Vagina (tissue), 2 donors: ENCODE measurements around the gene FAM151B. TPM values are rescaled to one million over a fixed set of nuclear protein-coding genes. Genes with fewer than 3 reads are reported as not detected.

Experiments
- DNase-seq, 2 donors: peaks; one replicate each; pipeline ENCODE4 v3.0.0-alpha.2; 2017; ENCODE audit errors: extremely low spot score in 2 of 2
- H3K27ac ChIP-seq: fragments of 200-600 bp; sonication (generic); one replicate; pipeline ENCODE4 v1.5.1; 2019
- H3K27me3 ChIP-seq: fragments of 200-600 bp; sonication (generic); one replicate; pipeline ENCODE4 v1.5.1; 2019
- H3K36me3 ChIP-seq, 2 donors: fragments of 200-600 bp; sonication (generic); one replicate each; pipeline ENCODE4 v1.5.1; 2017 to 2019
- H3K4me1 ChIP-seq: fragments of 200-600 bp; sonication (generic); one replicate; pipeline ENCODE4 v1.5.1; 2019
- H3K4me3 ChIP-seq, 2 donors: fragments of 200-600 bp; sonication (generic); 1 replicate in 1 of 2; 2 replicates in 1 of 2; pipeline ENCODE4 v1.5.1; 2016 to 2019
- H3K9me3 ChIP-seq: fragments of 200-600 bp; sonication (generic); one replicate; pipeline ENCODE4 v1.5.1; 2019
- CTCF ChIP-seq, 3 experiments: fragments of 450-650 bp in 2 of 3; fragments of 200-600 bp in 1 of 3; sonication (generic) in 1 of 3; IDR thresholded peaks; one replicate each; pipeline ENCODE4 v1.5.1; 2017 to 2019; ENCODE audit warnings: antibody characterized with exemption in 3 of 3, mild to moderate bottlenecking in 2 of 3, moderate library complexity in 2 of 3
- POLR2A ChIP-seq, 2 donors: fragments of 450-650 bp; IDR thresholded peaks; one replicate each; pipeline ENCODE4 v1.6.1; 2017; ENCODE audit warnings: antibody characterized with exemption in 2 of 2, mild to moderate bottlenecking in 2 of 2, moderate library complexity in 2 of 2
- POLR2AphosphoS5 ChIP-seq, 2 donors: sonication (generic); formaldehyde crosslinking; IDR thresholded peaks; one replicate each; pipeline ENCODE4 v1.9.0; 2017; ENCODE audit warnings: antibody characterized with exemption in 2 of 2, mild to moderate bottlenecking in 2 of 2, low read depth in 1 of 2; ENCODE audit not compliant: insufficient read depth in 1 of 2
- intact Hi-C: fragments of 100-400 bp; cut with DNase I; formaldehyde crosslinking; loops from one replicate; pipeline ENCODE4 v1.15.1; 2023
- total RNA-seq: library from RNA; depleted of rRNA; stranded (reverse); fragments of >200 nt; gene quantifications from one replicate; pipeline ENCODE4 v1.2.3, GENCODE V29; 2016

The FAM151B gene
- total RNA-seq, 1 donor from 2014 or later = 0.98 TPM

GRCh38 chr5:80554646-80555045 lies 66.7 kb downstream of the FAM151B start:
- H3K27ac ChIP-seq = no peak overlapping the region
- no peak overlapping the region for H3K4me3 ChIP-seq
- H3K36me3 ChIP-seq = no peaks in the 10 kb centered on the region
- TF ChIP-seq CTCF (IDR thresholded peaks at IDR 0.05) (no peak), POLR2A (IDR thresholded peaks at IDR 0.05) (no peak), POLR2AphosphoS5 (IDR thresholded peaks at IDR 0.05; ENCODE audit: insufficient read depth in 1 of 2, low read depth in 1 of 2) (no peak)
- H3K4me1 ChIP-seq = no peaks in the 10 kb centered on the region
- intact Hi-C loops = no loop called here
- no peaks in the 10 kb centered on the region for H3K9me3 ChIP-seq
- no peaks in the 10 kb centered on the region for H3K27me3 ChIP-seq
- no peak for DNase-seq

- no peak for DNase-seq
- no peaks in the 10 kb centered on the region for H3K9me3 ChIP-seq
- intact Hi-C loops = no loop called here
- TF ChIP-seq POLR2A (IDR thresholded peaks at IDR 0.05) = no peak
- TF ChIP-seq CTCF (IDR thresholded peaks at IDR 0.05) = no peak
- TF ChIP-seq POLR2AphosphoS5 (IDR thresholded peaks at IDR 0.05; ENCODE audit: insufficient read depth in 1 of 2, low read depth in 1 of 2) = no peak
- H3K4me3 ChIP-seq = no peak overlapping the region
- no peaks in the 10 kb centered on the region for H3K36me3 ChIP-seq
- no peaks in the 10 kb centered on the region for H3K4me1 ChIP-seq
- no peaks in the 10 kb centered on the region for H3K27me3 ChIP-seq
- H3K27ac ChIP-seq = no peak overlapping the region
These were observed 67.2 kb downstream of the FAM151B start for GRCh38 chr5:80555099-80555498.

GRCh38 chr5:80559244-80559643 lies 71.3 kb downstream of the FAM151B start:
- Histone ChIP-seq H3K9me3 (no peaks in the 10 kb centered on the region), H3K36me3 (no peaks in the 10 kb centered on the region), H3K27me3 (no peaks in the 10 kb centered on the region), H3K27ac (no peak overlapping the region), H3K4me1 (no peaks in the 10 kb centered on the region), H3K4me3 (no peak overlapping the region)
- TF ChIP-seq POLR2AphosphoS5 (IDR thresholded peaks at IDR 0.05; ENCODE audit: insufficient read depth in 1 of 2, low read depth in 1 of 2) (no peak), POLR2A (IDR thresholded peaks at IDR 0.05) (no peak), CTCF (IDR thresholded peaks at IDR 0.05) (no peak)
- DNase-seq = no peak
- intact Hi-C loops = no loop called here

GRCh38 chr5:80565330-80565729 lies 77.4 kb downstream of the FAM151B start:
- Histone ChIP-seq H3K27ac (no peak overlapping the region), H3K9me3 (no peaks in the 10 kb centered on the region), H3K36me3 (no peaks in the 10 kb centered on the region), H3K27me3 (no peaks in the 10 kb centered on the region), H3K4me3 (no peak overlapping the region), H3K4me1 (peaks cover 15% of the 10 kb centered on the region)
- intact Hi-C loops = no loop called here
- no peak for DNase-seq
- TF ChIP-seq POLR2AphosphoS5 (IDR thresholded peaks at IDR 0.05; ENCODE audit: insufficient read depth in 1 of 2, low read depth in 1 of 2) = no peak
- no peak for TF ChIP-seq CTCF (IDR thresholded peaks at IDR 0.05)
- no peak for TF ChIP-seq POLR2A (IDR thresholded peaks at IDR 0.05)

- Histone ChIP-seq H3K9me3 (no peaks in the 10 kb centered on the region), H3K4me1 (peaks cover 17% of the 10 kb centered on the region), H3K4me3 (no peak overlapping the region), H3K36me3 (no peaks in the 10 kb centered on the region), H3K27ac (no peak overlapping the region), H3K27me3 (no peaks in the 10 kb centered on the region)
- DNase-seq = no peak
- intact Hi-C loops = no loop called here
- TF ChIP-seq POLR2A (IDR thresholded peaks at IDR 0.05) (no peak), POLR2AphosphoS5 (IDR thresholded peaks at IDR 0.05; ENCODE audit: insufficient read depth in 1 of 2, low read depth in 1 of 2) (no peak), CTCF (IDR thresholded peaks at IDR 0.05) (no peak)
These were observed 78.9 kb downstream of the FAM151B start for GRCh38 chr5:80566711-80567259.
